Sigmoid colon (tissue), 3 donors: ENCODE data around the gene DGKH.

Source experiments
- CTCF ChIP-seq, 4 experiments: fragments of 450-650 bp in 3 of 4; fragments of 200-600 bp in 1 of 4; IDR thresholded peaks; one replicate each; pipeline ENCODE4 v1.5.1; 2016 to 2019; ENCODE audit warnings: antibody characterized with exemption in 4 of 4, mild to moderate bottlenecking in 3 of 4, moderate library complexity in 2 of 4
- POLR2A ChIP-seq, 2 donors: fragments of 450-650 bp; IDR thresholded peaks; one replicate each; pipeline ENCODE4 v1.6.1; 2016; ENCODE audit warnings: antibody characterized with exemption in 2 of 2, mild to moderate bottlenecking in 2 of 2, moderate library complexity in 2 of 2

- TF ChIP-seq CTCF (IDR thresholded peaks at IDR 0.05) (no peak), POLR2A (IDR thresholded peaks at IDR 0.05) (peak in 1 of 2 donors; percentile 44)
These were observed 986 bp downstream of the DGKH start for GRCh38 chr13:42049454-42049813.
